Mucosa of rectum (tissue), 2 donors: ENCODE results near the gene ZHX3.

Experiments
- H3K27ac ChIP-seq, 2 donors: one replicate each; pipeline ENCODE4 v1.7.0; 2013; ENCODE audit warnings: inconsistent platforms in 2 of 2, low read depth in 2 of 2, low read length in 2 of 2
- H3K27me3 ChIP-seq, 2 donors: one replicate each; pipeline ENCODE4 v1.7.0; 2013; ENCODE audit warnings: low read length in 2 of 2; ENCODE audit not compliant: control insufficient read depth in 2 of 2, insufficient read depth in 2 of 2
- H3K36me3 ChIP-seq, 2 donors: one replicate each; pipeline ENCODE4 v1.7.0; 2013; ENCODE audit warnings: low read length in 2 of 2; ENCODE audit not compliant: control insufficient read depth in 2 of 2, insufficient read depth in 2 of 2
- H3K4me1 ChIP-seq, 2 donors: one replicate each; pipeline ENCODE4 v1.7.0; 2013; ENCODE audit warnings: low read length in 2 of 2, mild to moderate bottlenecking in 1 of 2; ENCODE audit not compliant: control insufficient read depth in 2 of 2, insufficient read depth in 2 of 2
- H3K4me3 ChIP-seq, 2 donors: one replicate each; pipeline ENCODE4 v1.7.0; 2013; ENCODE audit warnings: low read length in 2 of 2
- H3K9ac ChIP-seq, 2 donors: one replicate each; pipeline ENCODE4 v1.7.0; 2013; ENCODE audit warnings: low read length in 2 of 2, low read depth in 1 of 2, mild to moderate bottlenecking in 1 of 2
- H3K9me3 ChIP-seq, 2 donors: one replicate each; pipeline ENCODE4 v1.7.0; 2013; ENCODE audit warnings: low read length in 2 of 2; ENCODE audit not compliant: control insufficient read depth in 2 of 2
- donor health status: healthy.
- donor health status: Normal muscosa, but diverticular disease.

The ZHX3 gene

DNA sequence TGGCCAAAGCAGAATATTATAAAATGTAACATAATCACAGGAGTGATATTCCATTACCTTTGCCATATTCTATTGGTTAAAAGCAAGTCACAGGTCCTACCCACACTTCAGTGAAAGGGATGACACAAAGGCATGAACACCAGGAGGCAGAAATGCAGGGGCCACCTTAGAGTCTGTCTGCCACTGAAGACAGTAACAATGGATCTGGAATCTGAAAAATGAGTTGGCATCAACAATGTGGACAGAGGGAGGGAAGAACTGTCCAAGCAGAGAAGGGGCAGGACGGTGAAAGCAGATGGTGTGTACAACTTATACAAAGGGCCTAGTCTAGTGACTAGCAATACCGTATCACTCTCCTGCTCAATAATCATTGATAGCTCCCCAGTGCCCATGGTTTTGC is 16.5 kb upstream of the ZHX3 start:
- Histone ChIP-seq H3K9ac (no peak overlapping the region), H3K9me3 (no peaks in the 10 kb centered on the region), H3K4me1 (no peaks in the 10 kb centered on the region), H3K36me3 (no peaks in the 10 kb centered on the region), H3K4me3 (no peak overlapping the region), H3K27ac (peak overlapping the region; percentile 11 to 14), H3K27me3 (no peaks in the 10 kb centered on the region)

- Histone ChIP-seq H3K27ac (no peak overlapping the region), H3K4me1 (no peaks in the 10 kb centered on the region), H3K4me3 (no peak overlapping the region), H3K36me3 (no peaks in the 10 kb centered on the region), H3K9ac (no peak overlapping the region), H3K9me3 (no peaks in the 10 kb centered on the region), H3K27me3 (no peaks in the 10 kb centered on the region)
These were observed 14.2 kb upstream of the ZHX3 start for GRCh38 chr20:41331731-41332130.

DNA sequence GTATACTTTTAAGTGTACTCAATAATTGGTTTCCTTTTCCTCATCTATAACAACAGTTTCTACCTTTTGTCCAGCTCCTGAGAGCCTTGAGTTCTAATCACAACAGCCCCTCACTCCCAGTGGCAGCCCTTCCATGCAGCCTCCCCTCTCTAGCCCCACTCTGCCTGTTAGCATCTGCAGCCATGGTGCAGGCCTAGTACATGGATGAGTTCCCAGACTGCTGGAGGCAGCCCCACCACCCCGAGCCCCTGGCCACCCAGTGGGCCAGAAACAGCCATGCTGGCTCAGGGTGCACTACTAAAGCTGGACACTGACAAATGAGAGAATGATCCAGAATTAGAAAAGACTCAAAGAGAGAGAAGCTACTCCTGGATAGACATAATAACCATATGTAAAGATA is 13.4 kb upstream of the ZHX3 start:
- Histone ChIP-seq H3K4me3 (no peak overlapping the region), H3K9me3 (no peaks in the 10 kb centered on the region), H3K27me3 (no peaks in the 10 kb centered on the region), H3K27ac (no peak overlapping the region), H3K36me3 (no peaks in the 10 kb centered on the region), H3K9ac (no peak overlapping the region), H3K4me1 (no peaks in the 10 kb centered on the region)

- Histone ChIP-seq H3K9me3 (no peaks in the 10 kb centered on the region), H3K4me3 (no peak overlapping the region), H3K4me1 (no peaks in the 10 kb centered on the region), H3K27ac (no peak overlapping the region), H3K36me3 (no peaks in the 10 kb centered on the region), H3K9ac (no peak overlapping the region), H3K27me3 (no peaks in the 10 kb centered on the region)
These were observed 12.8 kb upstream of the ZHX3 start for GRCh38 chr20:41330343-41330720.

- H3K4me1 ChIP-seq: no peaks in the 10 kb centered on the region
- H3K27me3 ChIP-seq: no peaks in the 10 kb centered on the region
- no peak overlapping the region for H3K9ac ChIP-seq
- H3K27ac ChIP-seq: peak overlapping the region; percentile 39 to 63
- H3K4me3 ChIP-seq: no peak overlapping the region
- no peaks in the 10 kb centered on the region for H3K9me3 ChIP-seq
- H3K36me3 ChIP-seq: no peaks in the 10 kb centered on the region
These were observed 12.2 kb upstream of the ZHX3 start for GRCh38 chr20:41329435-41330342.

GRCh38 chr20:41327178-41327577 is 9.6 kb upstream of the ZHX3 start:
- Histone ChIP-seq H3K4me3 (no peak overlapping the region), H3K27me3 (no peaks in the 10 kb centered on the region), H3K36me3 (no peaks in the 10 kb centered on the region), H3K9ac (no peak overlapping the region), H3K9me3 (no peaks in the 10 kb centered on the region), H3K27ac (no peak overlapping the region), H3K4me1 (peaks cover 0 to 3% of the 10 kb centered on the region in 2 donors)

GRCh38 chr20:41320976-41321375 is 3.4 kb upstream of the ZHX3 start:
- Histone ChIP-seq H3K36me3 (no peaks in the 10 kb centered on the region), H3K4me1 (peaks cover 14 to 22% of the 10 kb centered on the region in 2 donors), H3K27ac (peak overlapping the region; percentile 52 to 76), H3K4me3 (no peak overlapping the region), H3K9ac (no peak overlapping the region), H3K9me3 (no peaks in the 10 kb centered on the region), H3K27me3 (no peaks in the 10 kb centered on the region)

DNA sequence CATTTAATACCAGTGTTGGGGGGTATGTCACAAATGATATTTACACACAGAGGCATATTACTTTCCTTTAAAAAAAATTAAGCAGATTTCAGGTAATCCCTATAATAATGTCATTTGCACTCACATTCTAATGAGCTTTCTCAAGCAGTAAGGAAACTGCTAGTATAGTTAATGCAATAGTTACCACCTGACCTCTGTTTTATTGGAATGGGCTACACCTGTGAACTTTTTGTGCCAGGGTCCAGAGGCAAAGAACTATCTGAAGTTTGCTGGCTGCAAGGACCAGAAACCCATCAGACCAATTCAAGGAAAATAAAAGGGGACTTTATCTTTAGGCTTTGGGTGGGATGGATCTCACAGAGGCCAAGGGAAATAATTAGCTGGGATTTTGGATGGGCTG is 2.9 kb upstream of the ZHX3 start:
- H3K9me3 ChIP-seq: no peaks in the 10 kb centered on the region
- no peaks in the 10 kb centered on the region for H3K27me3 ChIP-seq
- no peaks in the 10 kb centered on the region for H3K36me3 ChIP-seq
- peak overlapping the region in 1 of 2 donors; percentile 76 for H3K27ac ChIP-seq
- H3K9ac ChIP-seq: no peak overlapping the region
- H3K4me1 ChIP-seq: peaks cover 14 to 22% of the 10 kb centered on the region in 2 donors
- H3K4me3 ChIP-seq: no peak overlapping the region

- Histone ChIP-seq H3K9ac (peak overlapping the region; percentile 76 to 77), H3K27me3 (no peaks in the 10 kb centered on the region), H3K4me1 (peaks cover 14 to 22% of the 10 kb centered on the region in 2 donors), H3K4me3 (peak overlapping the region; percentile 72 to 81), H3K36me3 (no peaks in the 10 kb centered on the region), H3K27ac (peak overlapping the region; percentile 79 to 80), H3K9me3 (no peaks in the 10 kb centered on the region)
These were observed 729 bp upstream of the ZHX3 start for GRCh38 chr20:41318271-41318649.

DNA sequence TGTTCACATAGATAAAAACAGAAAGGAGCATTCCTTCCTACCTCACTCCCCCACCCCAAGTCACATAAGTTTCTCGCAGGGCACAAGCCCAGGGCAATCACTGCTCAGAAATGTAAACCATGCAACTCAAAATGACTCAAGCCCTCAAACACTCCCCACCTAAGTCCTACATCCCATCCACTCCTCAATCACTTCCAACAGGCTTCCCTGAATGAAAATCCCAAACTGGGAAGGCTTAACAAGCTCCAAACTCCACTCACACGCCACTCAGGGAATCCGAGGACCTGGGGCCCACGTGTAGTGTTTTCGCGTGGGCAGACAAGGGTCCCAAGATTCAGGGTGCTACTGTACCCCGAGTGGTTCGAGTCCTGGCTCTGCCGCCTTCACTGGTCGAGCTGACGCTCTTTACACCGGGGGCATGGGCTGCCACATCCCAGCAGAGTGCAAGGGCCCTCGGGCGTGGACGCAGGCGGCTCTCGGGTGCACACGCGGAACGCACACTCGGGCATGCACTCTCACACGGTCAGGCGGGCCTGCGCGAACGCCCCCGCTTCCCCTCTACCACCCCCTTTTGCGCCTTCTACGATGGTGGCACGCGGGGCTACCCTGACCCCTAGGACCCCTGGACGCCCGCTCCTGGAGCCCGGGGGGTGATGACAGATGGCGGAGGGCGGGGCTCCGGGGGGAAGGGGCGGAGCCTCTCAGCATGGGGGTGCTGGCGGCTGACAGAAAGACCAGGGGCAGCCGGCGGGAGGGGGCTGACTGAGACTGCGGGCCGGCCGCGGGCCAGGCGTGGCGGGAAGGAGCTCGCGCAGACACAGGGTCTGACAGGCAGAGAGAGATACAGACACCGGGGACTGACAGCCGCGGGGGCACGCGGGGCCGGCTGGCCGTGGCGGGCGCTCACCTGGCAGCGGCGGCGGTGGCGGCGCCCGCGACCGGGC is 657 bp downstream of the ZHX3 start:
- Histone ChIP-seq H3K4me3 (peak overlapping the region; percentile 77 to 78), H3K27me3 (no peaks in the 10 kb centered on the region), H3K27ac (peak overlapping the region; percentile 77 to 78), H3K4me1 (peaks cover 14 to 16% of the 10 kb centered on the region in 2 donors), H3K9ac (peak overlapping the region; percentile 74 to 76), H3K9me3 (no peaks in the 10 kb centered on the region), H3K36me3 (no peaks in the 10 kb centered on the region)
